Kidney (tissue), 14 donors: ENCODE results near the gene CHAT. TPM values are rescaled to one million over a fixed set of nuclear protein-coding genes. Genes with fewer than 3 reads are reported as not detected.

Experiments used
- DNase-seq, 5 donors: peaks; one replicate each; pipeline ENCODE4 v3.0.0-alpha.2; 2013 to 2020
- FAIRE-seq: peaks from 2 replicates; lab custom pipeline; 2012; peaks lifted over from hg19 to GRCh38; lab: Jason Lieb, UNC
- H3K27ac ChIP-seq, 2 donors: one replicate each; pipeline ENCODE4 v1.7.0; 2013; ENCODE audit warnings: low read depth in 2 of 2, low read length in 2 of 2, inconsistent platforms in 1 of 2
- H3K27me3 ChIP-seq: one replicate; pipeline ENCODE4 v1.7.1; 2013; ENCODE audit warnings: low read length, inconsistent platforms; ENCODE audit not compliant: control insufficient read depth, insufficient read depth
- H3K36me3 ChIP-seq, 3 donors: one replicate each; pipeline versions ENCODE4 v1.7.0 to v1.7.1; 2013; ENCODE audit warnings: low read length in 3 of 3, control low read depth in 1 of 3, inconsistent platforms in 1 of 3; ENCODE audit not compliant: insufficient read depth in 3 of 3, control insufficient read depth in 2 of 3
- H3K4me1 ChIP-seq, 3 donors: one replicate each; pipeline versions ENCODE4 v1.7.0 to v1.7.1; 2013; ENCODE audit warnings: low read length in 3 of 3, inconsistent platforms in 1 of 3, low read depth in 1 of 3; ENCODE audit not compliant: control insufficient read depth in 2 of 3, insufficient read depth in 2 of 3
- H3K4me3 ChIP-seq, 3 donors: one replicate each; pipeline versions ENCODE4 v1.7.0 to v1.8.1; 2013; ENCODE audit warnings: low read length in 3 of 3, control low read depth in 1 of 3, inconsistent platforms in 1 of 3
- H3K9ac ChIP-seq, 3 donors: one replicate each; pipeline versions ENCODE4 v1.7.0 to v1.7.1; 2013; ENCODE audit warnings: low read length in 3 of 3, control low read depth in 1 of 3, inconsistent platforms in 1 of 3
- H3K9me3 ChIP-seq, 3 donors: one replicate each; pipeline versions ENCODE4 v1.7.0 to v1.7.1; 2013; ENCODE audit warnings: low read length in 3 of 3, control low read depth in 1 of 3, inconsistent platforms in 1 of 3; ENCODE audit not compliant: control insufficient read depth in 2 of 3, insufficient read depth in 1 of 3
- CTCF ChIP-seq: IDR thresholded peaks from 3 replicates; pipeline ENCODE4 v1.5.1; 2012; ENCODE audit warnings: mild to moderate bottlenecking, moderate library complexity, borderline replicate concordance; ENCODE audit not compliant: insufficient read depth; ENCODE audit errors: extremely low read depth
- intact Hi-C: fragments of 100-400 bp; cut with DNase I; formaldehyde crosslinking; loops from one replicate; pipeline ENCODE4 v1.11.1; 2022
- polyA plus RNA-seq: library from polyadenylated mRNA; stranded (reverse); fragments of 350-450 nt; fragmentation: Illumina TruSeq; extraction: RNeasy Lipid Tissue Mini Kit (QIAGEN cat#74804); gene quantifications from one replicate; pipeline ENCODE4 v1.2.3, GENCODE V29; 2014; ENCODE audit warnings: low read depth, low replicate concordance; ENCODE audit not compliant: insufficient read depth
- total RNA-seq: library from RNA; stranded (reverse); fragmentation: NEBNext Ultra II Directional; extraction: Animal tissue kit (Norgen Biotek cat#: 25700); gene quantifications from one replicate; pipeline ENCODE4 v1.2.1, GENCODE V29; 2021
- donor health status: control.
- donor health status: control.
- donor health status: control.
- donor health status: control.
- donor health status: control.
- donor health status: DM: yes; HTN: yes; CAD: no.
- donor health status: Normal renal cell carcinoma (clear cell type).

CHAT gene
- total and polyA plus RNA-seq, 2 donors from 2014 or later, result not detected

GRCh38 chr10:49622426-49623425, 8.9 kb downstream of the CHAT start:
- intact Hi-C loops, result no loop called here
- no peaks in the 10 kb centered on the region for H3K4me1 ChIP-seq
- H3K4me3 ChIP-seq, result no peak overlapping the region
- H3K27ac ChIP-seq, result no peak overlapping the region
- H3K9ac ChIP-seq, result no peak overlapping the region
- DNase-seq (peak in 1 of 5 donors; percentile 6), FAIRE-seq (no peak)
- H3K9me3 ChIP-seq, result no peaks in the 10 kb centered on the region
- no peak for TF ChIP-seq CTCF
- no peaks in the 10 kb centered on the region for H3K27me3 ChIP-seq
- no peaks in the 10 kb centered on the region for H3K36me3 ChIP-seq

- no peaks in the 10 kb centered on the region for H3K36me3 ChIP-seq
- FAIRE-seq, result no peak
- TF ChIP-seq CTCF, result no peak
- no peaks in the 10 kb centered on the region for H3K4me1 ChIP-seq
- no peak overlapping the region for H3K4me3 ChIP-seq
- H3K9ac ChIP-seq, result no peak overlapping the region
- intact Hi-C loops, result no loop called here
- DNase-seq, result peak in 1 of 5 donors; percentile 5
- H3K27me3 ChIP-seq, result no peaks in the 10 kb centered on the region
- no peak overlapping the region for H3K27ac ChIP-seq
- H3K9me3 ChIP-seq, result no peaks in the 10 kb centered on the region
These were observed 10.8 kb downstream of the CHAT start for GRCh38 chr10:49624629-49625028.

GRCh38 chr10:49625411-49625810, 11.6 kb downstream of the CHAT start:
- Histone ChIP-seq H3K9ac (no peak overlapping the region), H3K27ac (no peak overlapping the region), H3K36me3 (no peaks in the 10 kb centered on the region), H3K4me1 (no peaks in the 10 kb centered on the region), H3K4me3 (no peak overlapping the region), H3K27me3 (no peaks in the 10 kb centered on the region), H3K9me3 (no peaks in the 10 kb centered on the region)
- no peak for TF ChIP-seq CTCF
- no peak for FAIRE-seq
- DNase-seq, result peak in 1 of 5 donors; percentile 9
- intact Hi-C loops, result no loop called here
